ENCODE results near the gene XPNPEP1.
A peak's percentile ranks its signal among the peaks of the same experiment; 100 is the strongest.

The XPNPEP1 gene

GRCh38 chr10:109892117-109892516 lies 31.2 kb downstream of the XPNPEP1 start:
- no peak for DNase-seq

- DNase-seq: no peak
Measured at GRCh38 chr10:109891105-109891504, 32.2 kb downstream of the XPNPEP1 start.

- peak; percentile 30 for DNase-seq
Measured at GRCh38 chr10:109889867-109890266, 33.4 kb downstream of the XPNPEP1 start.

GRCh38 chr10:109887776-109888175 lies 35.5 kb downstream of the XPNPEP1 start:
- no peak for DNase-seq

- no peak for DNase-seq
Measured at GRCh38 chr10:109887243-109887642, 36.1 kb downstream of the XPNPEP1 start.

GRCh38 chr10:109886781-109887140 lies 36.5 kb downstream of the XPNPEP1 start:
- DNase-seq: no peak

GRCh38 chr10:109886037-109886780 lies 37.1 kb downstream of the XPNPEP1 start:
- peak; percentile 46 for DNase-seq

GRCh38 chr10:109883859-109884771 lies 39.2 kb downstream of the XPNPEP1 start:
- DNase-seq: peak; percentile 72

GRCh38 chr10:109882251-109883057 lies 40.9 kb downstream of the XPNPEP1 start:
- DNase-seq: no peak

- DNase-seq: no peak
Measured at GRCh38 chr10:109881769-109882057, 41.6 kb downstream of the XPNPEP1 start.

- DNase-seq: no peak
Measured at GRCh38 chr10:109880886-109881768, 42.2 kb downstream of the XPNPEP1 start.

- no peak for DNase-seq
Measured at GRCh38 chr10:109877546-109877945, 45.8 kb downstream of the XPNPEP1 start.

- DNase-seq: no peak
Measured at GRCh38 chr10:109875828-109876821, 47.2 kb downstream of the XPNPEP1 start.

GRCh38 chr10:109875151-109875568 lies 48.2 kb downstream of the XPNPEP1 start:
- DNase-seq: no peak

GRCh38 chr10:109871476-109871875 lies 51.8 kb downstream of the XPNPEP1 start:
- DNase-seq: no peak

GRCh38 chr10:109866995-109867635 lies 56.2 kb downstream of the XPNPEP1 start:
- no peak for DNase-seq

GRCh38 chr10:109866168-109866994 lies 56.9 kb downstream of the XPNPEP1 start:
- DNase-seq: no peak

GRCh38 chr10:109863775-109864174 lies 59.5 kb downstream of the XPNPEP1 start:
- DNase-seq: no peak

GRCh38 chr10:109862738-109863137 lies 60.6 kb downstream of the XPNPEP1 start:
- no peak for DNase-seq

GRCh38 chr10:109862041-109862440 lies 61.3 kb downstream of the XPNPEP1 start:
- DNase-seq: no peak
